Limb (tissue), 2 donors: ENCODE measurements around the gene SH3D19.
"Not testable (repeated sequence)": the region's sequence is repeated elsewhere in the genome, so short reads cannot be mapped to it uniquely, and the experiment has no call there.

Experiments
- DNase-seq, 2 donors: peaks; one replicate each; pipeline ENCODE4 v3.0.0-alpha.2; 2016; ENCODE audit errors: extremely low spot score in 2 of 2

Gene SH3D19

GRCh38 chr4:151276787-151277562, 48.4 kb downstream of the SH3D19 start, which contains the start of gene PRSS48:
Gene PRSS48, plus strand, starts transcription at chr4:151277161. Its CDS starts 12 bp downstream, at chr4:151277173.
- peak in 1 of 2 donors; percentile 59 for DNase-seq

GRCh38 chr4:151268905-151269304, 56.5 kb downstream of the SH3D19 start:
- not testable (repeated sequence) for DNase-seq

- no peak for DNase-seq
These were observed 57.4 kb downstream of the SH3D19 start for GRCh38 chr4:151267822-151268535.

GRCh38 chr4:151267104-151267503, 58.3 kb downstream of the SH3D19 start:
- no peak for DNase-seq

DNA sequence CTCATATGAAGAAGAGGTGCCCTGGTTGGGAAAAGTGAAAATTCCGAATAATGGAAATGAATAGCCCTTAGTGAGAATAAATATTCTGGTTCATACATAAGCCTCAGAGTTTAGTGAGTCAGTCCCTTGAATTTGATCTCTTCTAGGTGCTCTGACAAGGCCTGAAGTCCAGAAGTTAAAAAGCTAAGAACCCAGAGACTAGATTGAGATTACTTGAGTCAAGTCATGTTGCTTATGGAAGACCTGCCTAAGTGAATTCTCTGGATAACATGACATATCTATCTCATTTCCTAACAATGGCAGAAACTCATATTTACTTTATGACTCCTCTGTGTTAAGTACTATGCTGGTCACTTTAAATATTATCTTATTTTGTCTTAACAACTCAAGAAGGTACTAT, 58.9 kb downstream of the SH3D19 start:
- DNase-seq = no peak

- peak in 1 of 2 donors; percentile 15 for DNase-seq
These were observed 62.0 kb downstream of the SH3D19 start for GRCh38 chr4:151263455-151263854.

DNA sequence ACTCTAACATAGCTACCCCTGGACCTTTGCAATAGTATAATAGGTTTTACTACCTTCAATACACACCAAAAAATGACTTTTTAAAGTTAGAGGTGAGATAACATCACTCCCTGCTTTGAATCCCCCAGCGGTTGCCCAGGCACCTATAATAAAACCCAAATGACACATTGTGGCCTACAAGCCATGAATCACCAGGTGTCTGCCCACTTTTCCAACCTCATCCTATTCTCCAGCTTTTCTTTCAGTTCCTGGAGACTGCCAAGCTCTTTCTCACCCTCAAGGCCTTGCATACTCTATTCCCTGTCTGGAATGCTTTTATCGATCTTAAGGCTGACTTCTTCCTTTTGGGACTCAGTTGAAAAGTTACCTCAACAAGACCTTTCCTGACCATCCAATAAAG, 64.9 kb downstream of the SH3D19 start:
- DNase-seq = no peak

- no peak for DNase-seq
These were observed 65.7 kb downstream of the SH3D19 start for GRCh38 chr4:151259752-151260151.

DNA sequence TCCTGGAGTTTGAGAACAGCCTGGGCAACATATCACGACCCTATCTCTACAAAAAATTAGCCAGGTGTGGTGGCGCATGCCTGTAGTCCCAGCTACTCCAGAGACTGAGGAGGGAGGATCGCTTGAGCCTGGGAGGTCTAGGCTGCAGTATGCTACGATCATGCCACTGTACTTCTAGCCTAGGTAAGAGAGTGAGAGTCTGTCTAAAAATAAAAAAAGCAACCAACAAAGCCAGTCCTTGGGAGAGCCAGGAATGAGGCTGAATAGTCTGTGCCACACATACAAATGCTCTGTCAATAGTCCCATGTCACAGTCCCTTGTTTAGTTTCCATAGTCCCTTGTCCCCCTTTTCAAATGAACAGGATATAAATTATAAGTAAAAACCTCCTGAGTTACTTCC, 67.7 kb downstream of the SH3D19 start:
- no peak for DNase-seq

DNA sequence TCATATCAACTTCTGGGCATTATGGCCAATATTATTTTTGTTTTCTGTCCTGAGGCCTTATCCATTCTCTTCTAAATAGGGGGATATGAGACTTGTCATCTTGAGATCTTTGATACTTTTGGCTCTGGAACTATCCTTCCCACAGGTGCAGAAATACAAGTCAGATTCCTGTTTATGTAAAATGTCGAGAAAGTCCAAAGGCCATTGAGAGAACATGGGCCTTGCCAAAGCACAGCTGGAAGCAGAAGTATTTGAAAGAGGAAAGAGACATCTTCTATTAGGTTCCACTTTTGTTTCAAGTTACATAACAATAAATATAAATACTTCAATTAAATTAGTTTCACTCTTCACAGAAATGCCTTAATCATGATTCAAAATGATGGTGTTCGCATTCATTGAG, 69.3 kb downstream of the SH3D19 start:
- DNase-seq = no peak

- not testable (repeated sequence) for DNase-seq
These were observed 69.7 kb downstream of the SH3D19 start for GRCh38 chr4:151255680-151256079.

- DNase-seq = not testable (repeated sequence)
These were observed 70.2 kb downstream of the SH3D19 start for GRCh38 chr4:151255226-151255625.

- no peak for DNase-seq
These were observed 73.7 kb downstream of the SH3D19 start for GRCh38 chr4:151251603-151252304.

DNA sequence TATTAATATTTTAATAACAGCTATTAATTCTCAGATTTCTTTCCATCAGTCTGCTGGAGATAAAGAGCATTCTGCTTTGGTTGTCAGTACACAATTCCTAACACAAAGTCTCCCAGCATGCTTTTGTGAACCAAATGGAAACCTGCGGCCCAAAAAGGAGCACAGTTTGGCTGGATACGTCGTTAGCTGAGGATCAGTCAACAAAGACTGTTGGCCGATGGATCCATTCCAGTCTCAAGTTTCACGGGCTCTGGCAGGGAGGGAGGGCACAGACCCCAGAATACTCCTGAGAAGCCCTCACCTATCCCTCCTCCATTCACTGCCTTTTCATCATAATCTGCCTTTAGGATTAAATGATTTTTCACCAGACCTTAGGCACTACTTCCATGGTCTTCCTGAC, 74.7 kb downstream of the SH3D19 start:
- no peak for DNase-seq

DNA sequence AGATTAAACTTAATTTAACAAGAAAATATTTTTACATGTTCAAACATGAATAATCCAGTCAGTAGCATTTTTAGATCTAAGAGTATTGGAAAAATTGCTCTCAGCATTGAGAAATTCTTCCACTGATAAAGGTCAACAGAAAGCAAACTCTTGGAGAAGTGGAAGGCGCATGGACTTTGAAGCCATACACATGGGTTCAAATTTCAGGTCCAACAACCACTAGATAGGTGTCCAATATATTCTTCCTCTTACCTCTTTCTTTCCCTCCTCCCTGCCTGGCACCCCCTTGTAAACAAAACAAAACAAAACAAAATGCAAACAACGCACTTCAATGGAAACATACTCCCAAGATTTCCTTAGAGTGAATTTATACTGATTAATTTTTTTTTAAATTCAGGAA, 76.9 kb downstream of the SH3D19 start:
- DNase-seq = no peak

DNA sequence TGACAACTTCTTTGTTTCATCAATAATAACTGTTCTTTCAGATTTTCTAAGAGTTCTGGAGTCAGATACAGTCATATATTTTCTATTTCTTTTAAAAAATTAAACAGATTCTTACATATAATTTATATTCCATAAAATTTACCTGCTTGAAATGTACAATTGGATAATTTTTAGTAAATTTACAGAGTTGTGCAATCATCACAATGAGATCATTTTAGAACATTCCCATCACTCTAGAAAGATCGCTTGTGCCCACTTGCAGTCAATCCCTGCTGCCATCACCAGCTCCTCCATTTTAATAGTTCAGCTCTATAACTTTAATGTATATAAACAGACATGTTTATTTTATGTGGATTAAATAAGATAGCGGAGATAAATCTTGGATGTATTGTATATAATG, 78.0 kb downstream of the SH3D19 start:
- no peak for DNase-seq

DNA sequence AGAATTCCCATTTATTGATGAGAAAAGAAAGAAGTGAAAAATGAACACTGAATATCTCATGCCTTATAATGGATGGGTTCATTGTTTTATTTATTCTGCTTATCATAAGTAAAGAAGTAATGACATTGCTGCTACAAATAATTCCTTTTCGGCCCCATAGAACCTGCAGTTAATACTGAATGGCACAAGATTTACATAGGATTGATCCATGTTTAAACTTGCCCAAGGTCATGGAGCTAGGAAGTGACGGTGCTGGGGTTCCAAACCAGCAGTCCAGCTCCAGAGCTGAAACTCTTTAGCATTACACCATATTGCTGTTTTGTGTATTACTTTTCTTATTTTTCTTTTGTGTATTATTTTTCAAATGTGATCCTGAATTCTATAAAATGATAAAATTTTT, 78.7 kb downstream of the SH3D19 start:
- DNase-seq = no peak

- DNase-seq = no peak
These were observed 83.1 kb downstream of the SH3D19 start for GRCh38 chr4:151242305-151242704.

- DNase-seq = no peak
These were observed 85.8 kb downstream of the SH3D19 start for GRCh38 chr4:151239608-151240007.

DNA sequence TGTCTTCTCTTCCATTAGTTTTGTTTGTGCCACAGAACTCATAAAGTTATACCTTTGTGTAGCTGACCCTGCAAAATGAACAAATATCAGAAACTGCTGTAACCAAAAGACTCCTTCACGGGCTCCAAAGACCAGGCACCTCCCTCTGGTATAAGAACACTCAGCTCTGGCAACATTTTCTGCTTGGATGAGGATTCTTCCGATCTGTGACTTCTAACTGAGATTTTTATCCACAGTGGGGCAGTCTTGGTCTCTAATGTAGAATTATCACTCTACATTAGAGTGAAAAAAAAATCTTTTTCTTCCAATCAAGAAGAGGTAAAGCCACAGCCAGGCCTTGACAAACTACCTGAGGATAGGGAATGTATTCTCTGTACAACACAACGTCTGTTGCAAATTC, 86.9 kb downstream of the SH3D19 start:
- DNase-seq = no peak

DNA sequence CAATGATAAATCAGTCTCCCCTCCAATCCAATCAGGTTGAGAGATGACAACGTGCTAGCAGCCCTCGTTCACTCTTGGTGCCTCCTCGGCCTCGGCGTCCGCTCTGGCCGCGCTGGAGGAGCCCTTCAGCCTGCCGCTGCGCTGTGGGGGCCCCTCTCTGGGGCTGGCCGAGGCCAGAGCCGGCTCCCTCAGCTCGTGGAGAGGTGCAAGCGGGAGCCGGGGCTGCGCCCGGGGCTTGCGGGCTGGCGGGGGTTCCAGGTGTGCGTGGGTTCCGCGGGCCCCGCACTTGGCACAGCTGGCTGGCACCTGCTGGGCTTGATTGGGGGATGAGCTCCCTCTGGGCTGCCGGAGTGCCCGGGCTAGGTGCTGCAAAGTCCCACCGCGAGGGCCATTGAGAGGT, 89.4 kb downstream of the SH3D19 start:
- DNase-seq = no peak

DNA sequence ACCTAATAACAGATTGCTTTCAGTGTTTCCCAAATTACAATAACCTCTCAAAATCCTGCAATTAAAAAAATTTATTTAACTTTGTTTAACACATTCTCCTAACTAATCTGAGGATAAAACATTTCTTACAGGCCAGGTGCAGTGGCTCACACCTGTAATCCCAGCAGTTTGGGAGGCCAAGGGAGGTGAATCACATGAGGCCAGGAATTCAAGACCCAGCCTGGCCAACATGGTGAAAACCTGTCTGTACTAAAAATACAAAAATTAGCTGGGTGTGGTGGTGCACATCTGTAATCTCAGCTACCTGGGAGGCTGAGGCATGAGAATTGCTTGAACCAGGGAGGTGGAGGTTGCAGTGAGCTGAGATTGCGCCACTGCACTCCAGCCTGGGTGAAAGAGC, 90.0 kb downstream of the SH3D19 start:
- not testable (repeated sequence) for DNase-seq
